HFFc6 (cell line): ENCODE measurements around the gene PATL1. TPM values are rescaled to one million over a fixed set of nuclear protein-coding genes. Genes with fewer than 3 reads are reported as not detected.

Experiments
- DNase-seq: peaks from one replicate; pipeline ENCODE4 v3.0.0-alpha.2; 2018
- H3K27ac Mint-ChIP-seq: 2 replicates; pipeline ENCODE4 v1.8.0; 2020; ENCODE audit warnings: mild to moderate bottlenecking, mixed read lengths
- H3K27me3 Mint-ChIP-seq: 2 replicates; pipeline ENCODE4 v1.8.0; 2021; ENCODE audit warnings: mild to moderate bottlenecking, moderate library complexity, mixed read lengths; ENCODE audit not compliant: insufficient read depth
- H3K36me3 Mint-ChIP-seq: 2 replicates; pipeline ENCODE4 v1.8.0; 2021; ENCODE audit warnings: low read depth, mixed read lengths
- H3K4me1 Mint-ChIP-seq: 2 replicates; pipeline ENCODE4 v1.8.0; 2020; ENCODE audit warnings: low read depth, mixed read lengths
- H3K4me3 Mint-ChIP-seq: 2 replicates; pipeline ENCODE4 v1.8.0; 2020; ENCODE audit warnings: mild to moderate bottlenecking, moderate library complexity, mixed read lengths
- H3K9me3 Mint-ChIP-seq: 2 replicates; pipeline ENCODE4 v1.8.0; 2020; ENCODE audit warnings: mild to moderate bottlenecking, mixed read lengths
- total RNA-seq, 6 experiments: library from RNA; stranded (reverse); fragmentation: NEBNext Ultra II Directional; extraction: Animal tissue kit (Norgen Biotek cat#: 25700); gene quantifications; 2 replicates in 1 of 6; 3 replicates in 5 of 6; pipeline ENCODE4 v1.2.3, GENCODE V29; 2021
- TF ChIP-seq, protein P1 (sequence below): fragments of 200-600 bp; sonication (generic); IDR thresholded peaks from 2 replicates; pipeline ENCODE4 v1.5.0; 2021; ENCODE audit warnings: antibody characterized with exemption, mild to moderate bottlenecking

The PATL1 gene
- total RNA-seq, 6 experiments from 2014 or later, result 29.0 to 40.3 (median 35.2) TPM

GRCh38 chr11:59625703-59626102 is 43.1 kb downstream of the PATL1 start:
- Mint-ChIP-seq H3K27ac (no peak overlapping the region), H3K9me3 (no peaks in the 10 kb centered on the region), H3K36me3 (no peaks in the 10 kb centered on the region; the same call in 1 of the 2 replicates), H3K27me3 (peaks cover 2% of the 10 kb centered on the region; the same call in 1 of the 2 replicates), H3K4me1 (peaks cover 9% of the 10 kb centered on the region; the same call in 1 of the 2 replicates), H3K4me3 (no peak overlapping the region)
- TF ChIP-seq, protein P1, sequence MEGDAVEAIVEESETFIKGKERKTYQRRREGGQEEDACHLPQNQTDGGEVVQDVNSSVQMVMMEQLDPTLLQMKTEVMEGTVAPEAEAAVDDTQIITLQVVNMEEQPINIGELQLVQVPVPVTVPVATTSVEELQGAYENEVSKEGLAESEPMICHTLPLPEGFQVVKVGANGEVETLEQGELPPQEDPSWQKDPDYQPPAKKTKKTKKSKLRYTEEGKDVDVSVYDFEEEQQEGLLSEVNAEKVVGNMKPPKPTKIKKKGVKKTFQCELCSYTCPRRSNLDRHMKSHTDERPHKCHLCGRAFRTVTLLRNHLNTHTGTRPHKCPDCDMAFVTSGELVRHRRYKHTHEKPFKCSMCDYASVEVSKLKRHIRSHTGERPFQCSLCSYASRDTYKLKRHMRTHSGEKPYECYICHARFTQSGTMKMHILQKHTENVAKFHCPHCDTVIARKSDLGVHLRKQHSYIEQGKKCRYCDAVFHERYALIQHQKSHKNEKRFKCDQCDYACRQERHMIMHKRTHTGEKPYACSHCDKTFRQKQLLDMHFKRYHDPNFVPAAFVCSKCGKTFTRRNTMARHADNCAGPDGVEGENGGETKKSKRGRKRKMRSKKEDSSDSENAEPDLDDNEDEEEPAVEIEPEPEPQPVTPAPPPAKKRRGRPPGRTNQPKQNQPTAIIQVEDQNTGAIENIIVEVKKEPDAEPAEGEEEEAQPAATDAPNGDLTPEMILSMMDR, result no peak
- no peak for DNase-seq

DNA sequence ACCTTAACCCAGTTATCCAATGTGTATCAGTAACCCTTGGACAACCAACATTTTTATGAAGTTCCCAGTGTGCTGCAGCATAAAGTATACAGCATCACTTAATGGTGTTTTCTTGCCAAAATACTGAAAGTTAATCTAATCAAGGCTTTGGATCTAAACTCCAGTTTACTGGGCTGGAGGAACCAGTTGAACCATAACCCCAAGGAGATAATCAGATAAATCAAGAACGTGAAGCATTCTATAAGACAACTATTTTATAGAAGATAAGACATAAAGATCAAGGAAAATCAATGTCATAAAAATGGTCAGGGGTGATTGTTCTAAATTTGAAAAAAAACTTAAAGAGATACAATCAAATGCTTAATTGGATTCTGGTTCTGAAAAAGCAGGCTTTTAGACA is 51.0 kb downstream of the PATL1 start:
- Mint-ChIP-seq H3K4me3 (no peak overlapping the region), H3K4me1 (peaks cover 24% of the 10 kb centered on the region), H3K27ac (no peak overlapping the region), H3K27me3 (peaks cover 5% of the 10 kb centered on the region), H3K9me3 (no peaks in the 10 kb centered on the region), H3K36me3 (peaks cover 20% of the 10 kb centered on the region)
- TF ChIP-seq, protein P1, result no peak
- DNase-seq, result no peak

- peak overlapping the region; percentile 91 for H3K4me3 Mint-ChIP-seq
- no peak for DNase-seq
- H3K27me3 Mint-ChIP-seq, result peaks cover 3% of the 10 kb centered on the region
- H3K27ac Mint-ChIP-seq, result peak overlapping the region; percentile 98
- TF ChIP-seq, protein P1, result no peak
- H3K9me3 Mint-ChIP-seq, result no peaks in the 10 kb centered on the region
- peaks cover 26% of the 10 kb centered on the region for H3K36me3 Mint-ChIP-seq
- H3K4me1 Mint-ChIP-seq, result peaks cover 38% of the 10 kb centered on the region
Measured at GRCh38 chr11:59616396-59616982, 52.3 kb downstream of the PATL1 start.

DNA sequence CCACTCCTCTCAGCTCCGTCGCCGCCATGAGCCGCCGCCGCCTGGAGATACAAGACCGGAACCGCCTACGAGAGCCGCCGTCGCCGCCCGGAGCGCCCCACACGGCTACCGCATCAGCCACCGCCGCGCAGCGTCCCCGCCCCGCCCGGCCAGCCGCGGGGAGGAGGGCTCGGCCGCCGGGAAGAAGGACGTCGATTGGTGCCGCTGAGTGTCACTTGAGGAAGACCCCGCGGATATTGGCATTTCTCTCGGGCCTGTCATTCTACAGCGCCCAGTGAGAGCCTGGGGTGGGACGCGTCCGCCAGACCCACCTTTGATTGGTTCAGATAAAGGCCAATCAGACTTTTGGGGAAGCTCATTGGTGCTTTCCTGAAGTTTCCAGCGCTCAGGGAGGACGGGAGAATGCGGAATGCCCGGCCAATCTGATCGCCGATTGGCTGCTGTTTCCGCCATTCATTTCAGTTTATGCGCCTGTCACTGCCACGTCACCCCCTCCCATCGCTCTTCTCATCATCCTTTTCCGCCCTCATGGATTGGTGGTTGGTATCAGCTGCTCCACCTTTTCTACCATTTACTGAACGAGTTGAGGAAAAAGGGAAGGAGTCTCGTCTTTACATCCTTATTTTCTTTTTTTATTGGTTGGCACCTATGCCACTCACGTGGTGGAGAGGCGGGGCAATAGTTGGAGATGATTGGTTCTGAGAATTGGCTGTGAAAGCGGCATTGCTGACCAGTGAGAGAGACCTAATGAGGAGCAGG is 53.0 kb downstream of the PATL1 start, which contains the start of gene OSBP:
Gene OSBP (minus strand): TSS at position 138 of the 759 bp plus-strand sequence. CDS start 110 bp downstream, at position 28.
- Mint-ChIP-seq H3K4me3 (peak within 1 kb of the TSS; percentile 97), H3K9me3 (no peaks in the 10 kb centered on the region), H3K27me3 (peaks cover 3% of the 10 kb centered on the region), H3K27ac (peak within 1 kb of the TSS; percentile 98), H3K36me3 (peaks cover 26% of the 10 kb centered on the region), H3K4me1 (peaks cover 42% of the 10 kb centered on the region)
- peak; percentile 100 for DNase-seq
- TF ChIP-seq, protein P1, result 0 out of 2 replicates have a peak, but pooled peaks have one; percentile 16

DNA sequence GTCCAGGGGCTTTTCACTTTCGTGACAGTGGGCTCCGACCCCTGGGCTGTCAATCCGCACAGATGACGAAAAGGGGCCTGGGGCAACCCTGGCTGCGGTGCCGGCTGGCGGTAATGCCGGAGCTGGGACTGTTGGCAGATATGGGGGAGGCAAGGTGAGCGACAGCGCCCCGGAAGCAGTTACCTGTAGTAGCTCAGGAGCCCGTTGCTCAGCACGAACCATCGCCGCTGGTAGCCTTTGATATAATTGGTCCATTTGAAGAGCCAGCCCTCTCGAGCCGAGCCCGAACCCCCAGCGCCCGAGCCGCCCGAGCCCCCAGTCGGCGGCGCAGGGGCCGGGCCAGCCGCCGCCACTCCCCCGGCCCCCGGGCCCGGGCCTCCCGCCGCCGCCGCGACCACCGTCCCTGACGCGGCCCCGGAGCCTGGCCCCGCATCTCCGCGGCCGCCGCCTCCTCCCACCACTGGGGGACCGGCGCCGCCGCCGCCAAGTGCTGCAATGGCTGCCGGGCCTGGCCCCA is 53.7 kb downstream of the PATL1 start:
- H3K27ac Mint-ChIP-seq, result peak overlapping the region; percentile 98
- H3K4me1 Mint-ChIP-seq, result peaks cover 42% of the 10 kb centered on the region
- TF ChIP-seq, protein P1, result no peak
- no peak for DNase-seq
- peak overlapping the region; percentile 97 for H3K4me3 Mint-ChIP-seq
- peaks cover 26% of the 10 kb centered on the region for H3K36me3 Mint-ChIP-seq
- no peaks in the 10 kb centered on the region for H3K9me3 Mint-ChIP-seq
- H3K27me3 Mint-ChIP-seq, result peaks cover 3% of the 10 kb centered on the region
